IPS-20b (cell line): ENCODE results near the gene FREM1.

Experiments
- H3K27ac ChIP-seq: one replicate; pipeline ENCODE4 v1.5.1; 2013; ENCODE audit warnings: low read length
- H3K27me3 ChIP-seq: 2 replicates; pipeline ENCODE4 v1.6.1; 2013; ENCODE audit warnings: mild to moderate bottlenecking, low read length, inconsistent platforms; ENCODE audit not compliant: insufficient read depth
- H3K36me3 ChIP-seq: 2 replicates; pipeline ENCODE4 v1.6.1; 2013; ENCODE audit warnings: low read depth, mild to moderate bottlenecking, inconsistent platforms, low read length, moderate library complexity; ENCODE audit not compliant: insufficient read depth
- H3K4me1 ChIP-seq: 2 replicates; pipeline ENCODE4 v1.6.1; 2013; ENCODE audit warnings: mild to moderate bottlenecking, control low read depth, inconsistent platforms, low read length, moderate library complexity; ENCODE audit not compliant: insufficient read depth
- H3K4me3 ChIP-seq: 2 replicates; pipeline ENCODE4 v1.5.1; 2013; ENCODE audit warnings: mild to moderate bottlenecking, low read length, inconsistent platforms
- H3K9ac ChIP-seq: 2 replicates; pipeline ENCODE4 v1.6.1; 2013; ENCODE audit warnings: low read depth, mild to moderate bottlenecking, inconsistent platforms, low read length, moderate library complexity
- H3K9me3 ChIP-seq: 2 replicates; pipeline ENCODE4 v1.6.1; 2013; ENCODE audit warnings: mild to moderate bottlenecking, low read depth, low read length, inconsistent platforms; ENCODE audit not compliant: insufficient read depth

FREM1 gene

GRCh38 chr9:14866200-14866749, 44.0 kb downstream of the FREM1 start:
- no peaks in the 10 kb centered on the region for H3K27me3 ChIP-seq
- H3K4me1 ChIP-seq = no peaks in the 10 kb centered on the region
- no peaks in the 10 kb centered on the region for H3K36me3 ChIP-seq
- no peak overlapping the region for H3K4me3 ChIP-seq
- H3K9me3 ChIP-seq = no peaks in the 10 kb centered on the region
- no peak overlapping the region for H3K9ac ChIP-seq
- no peak overlapping the region for H3K27ac ChIP-seq

- no peak overlapping the region for H3K9ac ChIP-seq
- no peak overlapping the region for H3K4me3 ChIP-seq
- no peaks in the 10 kb centered on the region for H3K27me3 ChIP-seq
- no peaks in the 10 kb centered on the region for H3K4me1 ChIP-seq
- no peaks in the 10 kb centered on the region for H3K9me3 ChIP-seq
- H3K27ac ChIP-seq = no peak overlapping the region
- H3K36me3 ChIP-seq = no peaks in the 10 kb centered on the region
Measured at GRCh38 chr9:14864309-14864708, 45.9 kb downstream of the FREM1 start.

- H3K9me3 ChIP-seq = no peaks in the 10 kb centered on the region
- H3K27me3 ChIP-seq = no peaks in the 10 kb centered on the region
- H3K4me3 ChIP-seq = no peak overlapping the region
- no peaks in the 10 kb centered on the region for H3K36me3 ChIP-seq
- no peak overlapping the region for H3K27ac ChIP-seq
- H3K4me1 ChIP-seq = no peaks in the 10 kb centered on the region
- H3K9ac ChIP-seq = no peak overlapping the region
Measured at GRCh38 chr9:14863402-14863801, 46.8 kb downstream of the FREM1 start.

GRCh38 chr9:14857449-14858305, 52.6 kb downstream of the FREM1 start:
- Histone ChIP-seq H3K27ac (no peak overlapping the region), H3K4me3 (no peak overlapping the region), H3K27me3 (no peaks in the 10 kb centered on the region), H3K9me3 (no peaks in the 10 kb centered on the region), H3K36me3 (no peaks in the 10 kb centered on the region), H3K4me1 (no peaks in the 10 kb centered on the region), H3K9ac (no peak overlapping the region)

- no peak overlapping the region for H3K9ac ChIP-seq
- no peaks in the 10 kb centered on the region for H3K4me1 ChIP-seq
- H3K36me3 ChIP-seq = 0 out of 2 replicates have a peak, but pooled peaks cover 6% of the 10 kb centered on the region
- H3K27ac ChIP-seq = no peak overlapping the region
- no peaks in the 10 kb centered on the region for H3K9me3 ChIP-seq
- no peak overlapping the region for H3K4me3 ChIP-seq
- H3K27me3 ChIP-seq = no peaks in the 10 kb centered on the region
Measured at GRCh38 chr9:14849851-14850250, 60.4 kb downstream of the FREM1 start.

GRCh38 chr9:14849296-14849695, 60.9 kb downstream of the FREM1 start:
- no peaks in the 10 kb centered on the region for H3K27me3 ChIP-seq
- H3K9ac ChIP-seq = no peak overlapping the region
- H3K9me3 ChIP-seq = no peaks in the 10 kb centered on the region
- no peaks in the 10 kb centered on the region for H3K4me1 ChIP-seq
- H3K4me3 ChIP-seq = no peak overlapping the region
- H3K27ac ChIP-seq = no peak overlapping the region
- H3K36me3 ChIP-seq = peaks cover 6% of the 10 kb centered on the region; the same call in 1 of the 2 replicates

- Histone ChIP-seq H3K36me3 (peaks cover 13% of the 10 kb centered on the region; the same call in 1 of the 2 replicates), H3K9ac (no peak overlapping the region), H3K4me1 (no peaks in the 10 kb centered on the region), H3K27ac (no peak overlapping the region), H3K4me3 (no peak overlapping the region), H3K9me3 (no peaks in the 10 kb centered on the region), H3K27me3 (no peaks in the 10 kb centered on the region)
Measured at GRCh38 chr9:14846871-14847311, 63.3 kb downstream of the FREM1 start.

GRCh38 chr9:14843163-14843562, 67.1 kb downstream of the FREM1 start:
- H3K9me3 ChIP-seq = no peaks in the 10 kb centered on the region
- H3K27me3 ChIP-seq = no peaks in the 10 kb centered on the region
- H3K27ac ChIP-seq = no peak overlapping the region
- no peak overlapping the region for H3K9ac ChIP-seq
- H3K36me3 ChIP-seq = peaks cover 6% of the 10 kb centered on the region; the same call in 1 of the 2 replicates
- H3K4me1 ChIP-seq = no peaks in the 10 kb centered on the region
- H3K4me3 ChIP-seq = no peak overlapping the region

GRCh38 chr9:14842269-14842668, 68.0 kb downstream of the FREM1 start:
- Histone ChIP-seq H3K9ac (no peak overlapping the region), H3K27me3 (no peaks in the 10 kb centered on the region), H3K4me3 (no peak overlapping the region), H3K9me3 (no peaks in the 10 kb centered on the region), H3K27ac (no peak overlapping the region), H3K4me1 (no peaks in the 10 kb centered on the region), H3K36me3 (peaks cover 6% of the 10 kb centered on the region; the same call in 1 of the 2 replicates)

- no peak overlapping the region for H3K27ac ChIP-seq
- no peak overlapping the region for H3K4me3 ChIP-seq
- no peak overlapping the region for H3K9ac ChIP-seq
- no peaks in the 10 kb centered on the region for H3K27me3 ChIP-seq
- no peaks in the 10 kb centered on the region; the same call in 1 of the 2 replicates for H3K4me1 ChIP-seq
- no peaks in the 10 kb centered on the region for H3K9me3 ChIP-seq
- H3K36me3 ChIP-seq = 0 out of 2 replicates have a peak, but pooled peaks cover 6% of the 10 kb centered on the region
Measured at GRCh38 chr9:14838701-14839100, 71.5 kb downstream of the FREM1 start.

GRCh38 chr9:14836885-14837284, 73.3 kb downstream of the FREM1 start:
- Histone ChIP-seq H3K9ac (no peak overlapping the region), H3K4me3 (no peak overlapping the region), H3K27me3 (no peaks in the 10 kb centered on the region), H3K36me3 (no peaks in the 10 kb centered on the region), H3K4me1 (no peaks in the 10 kb centered on the region; the same call in 1 of the 2 replicates), H3K9me3 (no peaks in the 10 kb centered on the region), H3K27ac (no peak overlapping the region)

GRCh38 chr9:14831661-14832060, 78.6 kb downstream of the FREM1 start:
- no peak overlapping the region for H3K27ac ChIP-seq
- H3K9me3 ChIP-seq = no peaks in the 10 kb centered on the region
- H3K27me3 ChIP-seq = no peaks in the 10 kb centered on the region

More at GRCh38 chr9:14831661-14832060, 78.6 kb downstream of the FREM1 start:
- H3K36me3 ChIP-seq = no peaks in the 10 kb centered on the region
- H3K4me1 ChIP-seq = no peaks in the 10 kb centered on the region; the same call in 1 of the 2 replicates
- H3K4me3 ChIP-seq = no peak overlapping the region
- no peak overlapping the region for H3K9ac ChIP-seq
